ENCODE measurements around the gene ELAVL4.
"Not testable (repeated sequence)": the region's sequence is repeated elsewhere in the genome, so short reads cannot be mapped to it uniquely, and the experiment has no call there.

The ELAVL4 gene

DNA sequence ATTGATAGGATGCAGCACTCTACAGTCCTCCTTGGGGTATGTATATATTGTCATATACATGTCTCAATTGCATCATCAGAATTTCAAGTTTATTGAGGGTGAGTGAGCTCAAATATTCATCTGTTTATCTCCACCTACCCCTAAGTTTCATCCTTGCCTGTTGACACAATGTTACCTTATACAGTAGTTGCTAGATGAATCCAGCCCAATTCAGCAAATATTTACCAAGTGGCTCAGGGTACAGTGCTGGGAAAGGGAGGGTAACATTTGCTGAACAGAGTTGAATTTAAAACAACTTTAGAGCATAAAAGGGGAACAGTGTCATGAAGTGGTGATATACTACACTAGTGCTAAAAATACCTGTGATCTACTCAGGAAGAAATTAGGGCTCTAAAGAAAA lies 14.4 kb downstream of the ELAVL4 start:
- FAIRE-seq (no peak), DNase-seq (ENCODE audit: low spot score) (no peak)

- DNase-seq (ENCODE audit: low spot score) (no peak), FAIRE-seq (no peak)
Measured at GRCh38 chr1:50126927-50127715, 18.4 kb downstream of the ELAVL4 start.

GRCh38 chr1:50129201-50129600 lies 20.5 kb downstream of the ELAVL4 start:
- FAIRE-seq (no peak), DNase-seq (ENCODE audit: low spot score) (no peak)

DNA sequence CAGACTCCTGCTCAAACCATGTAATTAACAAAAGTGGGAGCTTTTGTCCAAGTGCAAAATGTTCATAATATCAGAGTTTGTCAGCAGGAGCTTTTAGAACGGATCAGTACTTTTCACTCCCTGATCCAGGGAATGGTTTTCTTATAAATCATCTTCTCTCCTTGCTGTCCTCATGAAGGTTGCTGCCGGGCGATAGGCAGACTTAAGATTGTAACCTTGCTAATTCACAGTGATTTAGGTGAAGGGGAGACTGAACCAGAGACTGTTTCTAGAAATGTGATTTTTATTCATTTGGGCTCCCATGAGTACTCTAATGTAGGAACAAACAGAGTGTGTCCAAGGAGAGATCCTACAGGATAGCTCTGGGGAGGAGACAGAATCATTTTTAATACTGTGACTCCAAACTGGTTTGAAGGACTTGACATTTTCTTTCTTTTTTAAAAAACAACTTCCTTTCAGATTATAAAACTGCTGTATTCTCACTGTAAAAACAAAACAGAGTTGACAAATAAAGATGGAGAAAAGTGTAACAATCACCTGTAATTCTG lies 23.7 kb downstream of the ELAVL4 start:
- FAIRE-seq = no peak

GRCh38 chr1:50135716-50136115 lies 27.0 kb downstream of the ELAVL4 start:
- FAIRE-seq = no peak

More for the DNA sequence above, 23.7 kb downstream of the ELAVL4 start:
- DNase-seq (ENCODE audit: low spot score) = no peak

DNA sequence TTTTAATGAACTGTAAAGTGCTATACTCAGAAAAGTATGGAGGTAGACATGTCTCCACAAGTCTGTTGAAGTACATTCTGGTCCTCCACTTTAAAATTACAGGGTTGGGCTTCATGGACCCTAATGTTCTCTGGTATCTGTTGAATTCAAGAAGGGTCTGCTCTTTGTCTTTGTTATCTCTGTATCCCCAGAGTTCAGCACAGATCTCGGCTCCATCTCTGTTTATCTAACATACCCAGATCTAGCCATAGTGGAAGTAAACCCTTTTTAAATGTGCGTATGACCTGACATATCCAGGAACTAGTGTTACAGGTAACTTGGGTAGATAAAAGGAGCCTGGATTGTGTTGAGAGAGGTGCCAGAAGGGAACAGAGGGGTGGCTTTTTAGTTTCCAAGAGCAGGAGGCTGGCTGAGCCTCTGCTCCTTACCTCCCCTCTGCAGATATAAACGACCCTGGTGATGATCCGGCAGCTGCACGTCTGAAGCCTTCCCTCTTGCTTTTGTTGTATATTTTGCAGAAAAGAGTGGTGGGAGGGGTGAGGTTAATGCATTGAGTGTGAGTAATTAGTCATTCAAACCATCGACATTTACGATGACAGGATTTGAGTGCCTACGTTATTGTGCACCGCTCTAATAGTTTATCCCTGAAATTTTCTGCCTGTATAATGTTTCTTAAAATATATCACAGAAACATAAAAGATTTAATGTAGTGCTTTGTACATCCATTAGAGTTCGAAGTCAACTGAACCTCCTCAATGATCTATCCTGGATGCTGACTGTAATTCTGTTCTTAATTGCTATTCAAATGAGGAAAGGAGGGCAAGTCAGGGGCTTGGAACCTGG lies 30.8 kb downstream of the ELAVL4 start:
- FAIRE-seq (no peak), DNase-seq (ENCODE audit: low spot score) (no peak)

More at GRCh38 chr1:50135716-50136115, 27.0 kb downstream of the ELAVL4 start:
- DNase-seq (ENCODE audit: low spot score) = no peak

GRCh38 chr1:50140182-50140447 lies 31.4 kb downstream of the ELAVL4 start:
- DNase-seq (ENCODE audit: low spot score) = no peak
- no peak for FAIRE-seq

DNA sequence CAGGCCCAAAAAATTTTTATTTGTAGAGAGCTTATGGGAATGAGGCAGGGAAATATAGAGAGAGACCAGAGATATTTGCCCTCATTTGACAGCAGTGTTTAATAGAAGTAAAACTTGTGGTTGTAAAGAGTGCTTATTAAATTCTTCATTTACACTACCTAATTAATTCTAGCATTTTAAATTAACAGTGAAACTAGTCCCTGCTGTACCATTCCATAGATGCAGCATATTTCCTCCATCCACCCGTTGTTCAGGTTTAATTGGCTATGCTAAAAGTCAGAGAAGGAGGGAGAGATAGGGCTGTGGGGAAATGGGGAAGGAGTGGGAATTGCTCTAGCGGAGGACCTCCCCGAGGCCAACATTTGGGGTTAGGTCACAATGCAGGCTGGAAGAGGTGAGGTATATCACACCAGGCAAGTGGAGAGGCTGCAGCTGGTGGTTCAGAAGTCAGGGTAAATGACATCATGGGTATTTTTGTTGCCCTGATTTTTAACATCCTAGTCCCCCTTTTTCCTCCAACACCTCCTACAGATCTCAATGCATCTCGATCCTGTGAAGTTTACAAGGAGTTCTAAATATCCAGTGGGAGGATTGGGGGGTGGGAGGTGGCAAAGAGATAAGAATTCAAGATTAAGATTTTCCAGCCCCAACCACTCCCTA lies 38.6 kb downstream of the ELAVL4 start:
- FAIRE-seq = no peak
- no peak for DNase-seq (ENCODE audit: low spot score)

DNA sequence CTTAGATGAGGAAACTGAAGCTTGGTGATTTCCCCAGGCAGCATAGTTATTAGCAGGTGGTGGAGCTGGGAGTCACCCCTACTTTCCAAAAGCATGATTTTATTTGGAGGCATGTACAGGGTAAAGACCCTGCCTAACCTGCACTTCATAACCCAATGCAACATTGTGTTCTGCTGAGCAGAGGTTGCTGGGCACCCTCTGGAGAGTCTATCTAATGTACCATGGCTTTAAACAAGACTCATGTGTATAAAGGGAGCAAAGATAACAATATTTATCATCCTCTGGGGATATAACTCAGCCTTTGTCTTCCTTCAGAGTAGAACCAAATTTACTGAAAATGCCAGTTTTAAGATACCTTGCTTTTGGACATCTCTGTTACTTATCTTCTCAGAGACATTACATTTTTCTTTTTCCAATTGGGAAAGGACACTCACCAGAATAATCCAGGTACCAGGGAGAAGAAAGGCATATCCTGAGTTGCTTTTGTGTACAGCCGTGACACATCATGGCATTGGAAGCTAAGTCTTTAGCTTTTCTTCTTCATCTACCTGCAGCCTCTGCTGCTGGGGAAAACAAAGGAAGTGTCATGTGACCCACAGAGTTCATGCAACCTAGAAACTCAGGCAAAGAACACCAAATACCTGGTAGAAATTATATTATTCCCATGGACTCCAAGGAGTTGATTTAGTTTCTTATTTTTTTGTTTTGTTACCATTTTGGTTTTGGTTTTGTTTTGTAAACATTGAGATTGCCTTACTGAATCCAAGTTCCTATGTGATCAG lies 39.6 kb downstream of the ELAVL4 start:
- FAIRE-seq (no peak), DNase-seq (ENCODE audit: low spot score) (no peak)

DNA sequence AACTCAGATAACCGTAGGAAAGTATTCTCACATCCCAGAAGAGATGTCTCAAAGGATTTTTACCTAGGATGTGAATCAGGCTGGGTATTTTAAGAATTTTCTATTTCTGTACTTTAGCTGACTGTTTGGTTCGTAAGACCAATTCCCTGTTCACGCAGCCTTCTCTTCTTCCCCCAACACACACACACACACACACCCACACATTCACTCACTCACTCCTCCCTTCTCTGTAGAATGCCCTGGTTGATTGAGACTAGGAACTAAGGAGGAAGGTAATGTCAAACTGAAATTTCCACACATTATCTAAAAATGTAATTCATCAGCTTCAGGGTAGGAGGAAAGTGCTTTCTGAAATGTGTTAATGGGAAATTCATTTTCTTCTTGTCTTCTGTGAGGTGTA lies 43.5 kb downstream of the ELAVL4 start:
- FAIRE-seq (no peak), DNase-seq (ENCODE audit: low spot score) (no peak)

- DNase-seq (ENCODE audit: low spot score) = no peak
- FAIRE-seq = no peak
Measured at GRCh38 chr1:50155541-50155940, 46.8 kb downstream of the ELAVL4 start.

DNA sequence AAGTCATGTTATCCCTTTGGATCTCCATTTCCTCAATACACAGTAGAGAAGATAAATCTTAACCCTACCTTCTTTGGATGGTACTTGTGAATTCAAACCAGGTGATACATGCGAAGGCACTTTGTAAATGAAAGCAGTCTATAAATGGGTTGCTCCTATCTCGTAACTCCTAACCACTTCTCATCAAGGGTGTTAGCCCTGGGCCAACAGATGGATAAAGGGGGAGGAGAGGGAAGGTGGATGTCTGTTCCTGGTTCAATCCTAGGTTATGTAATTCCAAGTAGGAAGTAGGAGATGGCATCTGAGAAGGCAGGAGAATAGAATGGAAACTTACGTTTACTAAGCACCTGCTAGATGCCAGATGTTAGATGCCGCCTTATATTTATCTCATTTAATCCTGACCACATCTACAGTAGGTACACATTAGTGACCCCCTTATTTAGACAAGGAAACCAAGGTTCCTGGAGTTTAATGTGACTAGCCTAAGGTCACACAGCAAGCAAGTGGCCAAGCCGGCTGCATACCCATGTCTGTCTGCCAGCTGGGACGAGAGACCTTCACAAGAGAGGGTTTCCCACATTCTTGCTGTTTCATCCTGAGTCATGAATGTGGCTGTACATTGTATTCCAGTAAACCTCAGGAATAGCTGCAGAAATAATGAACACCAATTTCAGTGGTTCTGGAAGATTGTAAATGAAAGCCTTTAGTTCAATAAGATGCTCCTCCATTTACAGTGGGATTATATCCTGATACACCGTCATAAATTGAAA lies 47.7 kb downstream of the ELAVL4 start:
- FAIRE-seq (no peak), DNase-seq (ENCODE audit: low spot score) (no peak)

DNA sequence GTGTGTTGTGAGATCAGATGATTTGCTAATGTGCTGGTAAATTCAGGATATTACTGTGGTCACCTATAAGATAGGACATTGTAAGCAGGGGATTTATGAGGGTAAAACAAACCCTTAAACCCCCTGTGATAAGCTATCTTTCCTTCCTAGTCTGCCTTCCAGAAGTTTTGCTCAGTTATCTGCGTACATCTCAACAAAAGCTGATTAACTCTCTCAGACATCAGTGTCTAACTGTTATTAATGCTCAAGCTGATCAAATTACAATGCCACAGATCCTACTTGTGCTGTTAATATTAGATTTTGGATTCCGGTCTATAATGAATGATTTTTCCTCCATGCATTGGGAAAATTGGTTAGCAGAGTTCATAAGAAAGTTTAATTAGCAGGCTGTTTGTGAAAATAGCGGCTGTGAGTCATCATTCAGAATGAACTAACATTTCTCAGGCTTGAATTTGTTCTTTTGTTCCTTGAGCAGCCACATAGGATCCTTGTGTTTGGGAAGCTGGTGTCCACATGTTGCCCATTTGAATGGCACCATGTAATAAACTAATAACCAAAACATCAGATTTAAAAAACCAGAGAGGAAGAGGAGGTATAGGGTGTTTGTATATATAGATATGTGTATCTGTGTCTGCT lies 48.7 kb downstream of the ELAVL4 start:
- FAIRE-seq (no peak), DNase-seq (ENCODE audit: low spot score) (no peak)

DNA sequence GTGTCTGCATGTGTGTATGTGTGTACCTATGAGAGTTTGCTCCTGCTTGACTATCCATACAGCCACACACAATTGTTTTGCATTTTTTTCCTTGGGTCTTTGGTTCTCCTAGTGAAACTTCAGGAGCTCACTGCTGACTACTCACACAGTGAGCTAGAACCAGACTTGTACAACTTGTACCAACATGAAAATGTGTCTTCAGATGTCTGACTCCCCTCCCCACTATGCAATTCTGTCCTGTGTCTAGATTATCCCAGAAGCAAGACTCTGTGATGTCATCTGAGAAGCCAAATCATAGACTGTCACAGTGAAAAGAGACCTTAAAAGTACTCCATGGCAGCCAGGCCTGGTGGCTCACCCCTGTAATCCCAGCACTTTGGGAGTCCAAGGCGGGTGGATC lies 49.7 kb downstream of the ELAVL4 start:
- DNase-seq (ENCODE audit: low spot score) = no peak
- FAIRE-seq = no peak

DNA sequence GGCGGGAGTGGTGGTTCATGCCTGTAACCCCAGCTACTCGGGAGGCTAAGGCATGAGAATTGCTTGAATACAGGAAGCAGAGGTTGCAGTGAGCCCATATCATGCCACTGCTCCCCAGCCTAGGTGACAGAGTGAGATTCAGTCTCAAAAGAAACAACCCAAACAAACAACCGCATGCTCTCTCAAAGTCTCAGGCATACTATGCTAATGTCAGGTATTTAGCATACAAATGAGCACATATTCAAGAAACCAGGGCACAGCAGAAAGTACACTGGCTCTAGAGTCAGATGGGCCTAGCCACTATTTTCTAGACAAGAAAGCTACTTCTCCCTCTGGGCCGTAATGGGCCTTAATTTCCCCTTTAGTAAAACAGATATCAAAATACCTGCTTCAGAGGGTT lies 55.0 kb downstream of the ELAVL4 start:
- DNase-seq (ENCODE audit: low spot score) = no peak
- FAIRE-seq = no peak

DNA sequence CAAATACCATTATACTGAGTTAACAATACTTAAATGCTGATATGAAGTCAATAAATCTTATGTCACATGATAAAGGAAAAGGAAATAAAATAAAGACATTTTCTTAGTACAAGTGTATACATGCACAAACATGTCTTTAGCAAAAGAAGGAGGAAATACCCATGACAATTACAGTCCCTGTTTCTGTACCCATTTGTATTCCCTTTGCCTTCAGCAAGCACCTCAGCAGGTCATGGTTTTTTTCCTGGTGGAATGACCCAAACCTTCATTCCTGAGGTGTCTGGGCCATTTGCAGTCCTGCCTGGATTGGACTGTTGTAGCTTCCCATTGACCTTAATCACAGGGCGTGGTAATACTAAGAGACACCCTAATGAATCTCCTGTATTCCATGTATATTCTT lies 57.6 kb downstream of the ELAVL4 start:
- not testable (repeated sequence) for FAIRE-seq

DNA sequence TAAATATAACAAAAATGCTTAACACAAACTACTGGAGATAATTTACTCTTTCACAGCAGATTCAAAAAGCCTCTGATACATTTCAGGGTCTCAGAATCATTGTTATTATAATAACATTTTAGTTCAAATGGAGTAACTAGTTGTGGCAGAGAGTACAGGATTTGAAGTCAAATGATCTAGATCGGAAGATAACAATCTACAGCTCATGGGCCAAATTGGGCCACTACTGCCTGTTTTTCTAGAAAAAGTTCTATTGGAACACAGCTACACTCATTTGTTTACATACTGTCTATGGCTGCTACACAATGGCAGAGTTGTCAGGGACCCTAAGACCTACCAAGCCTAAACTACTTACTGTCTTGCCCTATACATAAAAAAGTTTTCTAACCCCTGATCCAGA lies 63.6 kb downstream of the ELAVL4 start:
- no peak for FAIRE-seq
- DNase-seq (ENCODE audit: low spot score) = no peak

More for the DNA sequence above, 57.6 kb downstream of the ELAVL4 start:
- DNase-seq (ENCODE audit: low spot score) = not testable (repeated sequence)

DNA sequence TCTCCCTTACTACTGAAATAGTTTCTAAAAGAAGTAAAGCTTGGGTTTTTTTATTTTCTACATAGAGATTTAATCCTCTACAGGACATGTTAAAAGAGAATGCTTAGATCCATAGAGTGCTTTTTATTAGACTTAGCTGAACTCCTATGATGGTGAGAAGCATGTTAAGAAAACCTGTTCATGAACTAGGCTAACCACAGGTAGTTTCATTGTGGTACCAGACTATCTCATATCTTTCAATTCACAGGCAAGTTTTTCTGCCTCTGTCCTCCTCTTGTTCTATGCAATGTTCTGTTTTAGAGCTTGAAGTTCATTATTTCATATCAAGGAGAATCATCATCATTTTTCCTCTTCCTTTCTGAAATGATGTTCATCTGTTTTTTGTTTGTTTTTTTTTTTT lies 65.4 kb downstream of the ELAVL4 start:
- DNase-seq (ENCODE audit: low spot score) (no peak), FAIRE-seq (no peak)

GRCh38 chr1:50175719-50176639 lies 67.3 kb downstream of the ELAVL4 start:
- FAIRE-seq = no peak
- no peak for DNase-seq (ENCODE audit: low spot score)
